Esophagus muscularis mucosa (tissue), 3 donors: ENCODE results near the gene DPP9.

Source experiments
- POLR2AphosphoS5 ChIP-seq, 2 donors: sonication (generic); formaldehyde crosslinking; IDR thresholded peaks; one replicate each; pipeline ENCODE4 v1.6.1; 2017; ENCODE audit warnings: antibody characterized with exemption in 2 of 2
- TF ChIP-seq, protein P1 (sequence below), 3 experiments: fragments of 200-600 bp in 2 of 3; fragments of 450-650 bp in 1 of 3; sonication (generic) in 2 of 3; IDR thresholded peaks; one replicate each; pipeline ENCODE4 v1.5.1; 2017 to 2019; ENCODE audit warnings: antibody characterized with exemption in 3 of 3, mild to moderate bottlenecking in 2 of 3, moderate library complexity in 1 of 3

GRCh38 chr19:4768934-4769777 is 45.5 kb upstream of the DPP9 start:
- TF ChIP-seq POLR2AphosphoS5 (IDR thresholded peaks at IDR 0.05): peak; percentile 52 to 60
- TF ChIP-seq, protein P1, sequence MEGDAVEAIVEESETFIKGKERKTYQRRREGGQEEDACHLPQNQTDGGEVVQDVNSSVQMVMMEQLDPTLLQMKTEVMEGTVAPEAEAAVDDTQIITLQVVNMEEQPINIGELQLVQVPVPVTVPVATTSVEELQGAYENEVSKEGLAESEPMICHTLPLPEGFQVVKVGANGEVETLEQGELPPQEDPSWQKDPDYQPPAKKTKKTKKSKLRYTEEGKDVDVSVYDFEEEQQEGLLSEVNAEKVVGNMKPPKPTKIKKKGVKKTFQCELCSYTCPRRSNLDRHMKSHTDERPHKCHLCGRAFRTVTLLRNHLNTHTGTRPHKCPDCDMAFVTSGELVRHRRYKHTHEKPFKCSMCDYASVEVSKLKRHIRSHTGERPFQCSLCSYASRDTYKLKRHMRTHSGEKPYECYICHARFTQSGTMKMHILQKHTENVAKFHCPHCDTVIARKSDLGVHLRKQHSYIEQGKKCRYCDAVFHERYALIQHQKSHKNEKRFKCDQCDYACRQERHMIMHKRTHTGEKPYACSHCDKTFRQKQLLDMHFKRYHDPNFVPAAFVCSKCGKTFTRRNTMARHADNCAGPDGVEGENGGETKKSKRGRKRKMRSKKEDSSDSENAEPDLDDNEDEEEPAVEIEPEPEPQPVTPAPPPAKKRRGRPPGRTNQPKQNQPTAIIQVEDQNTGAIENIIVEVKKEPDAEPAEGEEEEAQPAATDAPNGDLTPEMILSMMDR (IDR thresholded peaks at IDR 0.05): no peak
